SKM-1 (cell line): ENCODE data around the gene TBC1D14.
A peak's percentile ranks its signal among the peaks of the same experiment; 100 is the strongest.

Experiments
- DNase-seq: peaks from one replicate; lab custom pipeline; 2025; ENCODE audit not compliant: unreplicated experiment; lab: John Stamatoyannopoulos, UW

The TBC1D14 gene

DNA sequence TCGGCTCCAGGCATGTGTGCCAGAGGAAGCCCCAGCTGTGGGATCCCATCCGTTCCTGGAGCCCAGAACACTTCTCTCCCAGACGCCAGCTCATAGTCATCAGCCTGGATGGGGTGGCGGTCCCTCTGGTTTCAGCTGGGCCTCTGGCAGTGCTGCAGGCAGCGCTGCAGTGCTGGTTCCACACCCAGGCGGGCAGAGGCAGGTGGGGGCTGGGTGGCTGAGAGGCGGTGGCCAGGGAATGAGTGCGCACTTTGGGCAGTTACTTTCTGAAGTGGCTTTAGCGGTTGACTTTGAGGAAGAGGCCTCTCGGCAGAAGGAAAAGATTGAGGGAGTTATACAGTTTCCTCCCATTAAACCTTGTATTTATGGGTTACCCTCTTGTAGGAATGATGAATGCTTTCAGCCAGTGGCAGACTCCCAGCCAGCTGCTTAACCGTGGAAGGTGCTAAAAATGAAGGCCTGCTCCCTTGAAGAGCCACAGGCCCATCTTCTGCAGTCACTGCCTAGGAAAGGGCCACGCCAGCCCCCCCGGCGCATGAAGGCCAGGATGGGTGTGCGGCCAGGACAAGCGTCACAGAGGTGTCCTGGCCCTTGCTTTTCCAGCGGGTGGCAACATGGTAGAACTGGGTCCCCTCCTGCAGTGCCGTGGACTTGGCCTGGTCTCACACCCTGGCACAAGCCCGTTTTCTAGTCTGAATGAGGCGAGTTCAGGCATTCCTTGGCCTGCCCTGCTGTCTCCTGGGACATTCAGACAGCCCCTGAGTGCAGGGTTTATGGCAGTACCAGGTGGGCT is 143.5 kb downstream of the TBC1D14 start:
- no peak for DNase-seq

DNA sequence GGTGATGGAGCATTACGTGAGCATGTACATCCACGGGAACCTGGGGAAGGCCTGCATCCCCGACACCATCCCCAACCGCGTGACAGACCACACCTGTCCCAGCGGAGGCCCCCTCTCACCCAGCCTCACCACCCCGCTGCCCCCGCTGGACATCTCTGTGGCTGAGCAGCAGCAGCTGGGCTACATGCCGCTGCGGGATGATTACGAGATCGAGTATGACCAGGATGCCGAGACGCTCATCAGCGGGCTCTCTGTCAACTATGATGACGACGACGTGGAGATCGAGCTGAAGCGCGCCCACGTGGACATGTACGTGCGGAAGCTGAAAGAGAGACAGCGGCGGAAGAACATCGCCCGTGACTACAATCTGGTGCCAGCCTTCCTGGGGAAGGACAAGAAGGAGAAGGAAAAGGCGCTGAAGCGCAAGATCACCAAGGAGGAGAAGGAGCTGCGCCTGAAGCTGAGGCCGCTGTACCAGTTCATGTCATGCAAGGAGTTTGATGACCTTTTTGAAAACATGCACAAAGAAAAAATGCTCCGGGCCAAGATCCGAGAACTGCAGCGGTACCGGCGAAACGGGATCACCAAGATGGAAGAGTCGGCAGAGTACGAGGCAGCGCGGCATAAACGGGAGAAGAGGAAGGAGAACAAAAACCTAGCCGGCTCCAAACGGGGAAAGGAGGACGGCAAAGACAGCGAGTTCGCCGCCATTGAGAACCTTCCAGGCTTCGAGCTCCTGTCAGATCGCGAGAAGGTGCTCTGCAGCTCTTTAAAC is 144.7 kb downstream of the TBC1D14 start:
- no peak for DNase-seq

DNA sequence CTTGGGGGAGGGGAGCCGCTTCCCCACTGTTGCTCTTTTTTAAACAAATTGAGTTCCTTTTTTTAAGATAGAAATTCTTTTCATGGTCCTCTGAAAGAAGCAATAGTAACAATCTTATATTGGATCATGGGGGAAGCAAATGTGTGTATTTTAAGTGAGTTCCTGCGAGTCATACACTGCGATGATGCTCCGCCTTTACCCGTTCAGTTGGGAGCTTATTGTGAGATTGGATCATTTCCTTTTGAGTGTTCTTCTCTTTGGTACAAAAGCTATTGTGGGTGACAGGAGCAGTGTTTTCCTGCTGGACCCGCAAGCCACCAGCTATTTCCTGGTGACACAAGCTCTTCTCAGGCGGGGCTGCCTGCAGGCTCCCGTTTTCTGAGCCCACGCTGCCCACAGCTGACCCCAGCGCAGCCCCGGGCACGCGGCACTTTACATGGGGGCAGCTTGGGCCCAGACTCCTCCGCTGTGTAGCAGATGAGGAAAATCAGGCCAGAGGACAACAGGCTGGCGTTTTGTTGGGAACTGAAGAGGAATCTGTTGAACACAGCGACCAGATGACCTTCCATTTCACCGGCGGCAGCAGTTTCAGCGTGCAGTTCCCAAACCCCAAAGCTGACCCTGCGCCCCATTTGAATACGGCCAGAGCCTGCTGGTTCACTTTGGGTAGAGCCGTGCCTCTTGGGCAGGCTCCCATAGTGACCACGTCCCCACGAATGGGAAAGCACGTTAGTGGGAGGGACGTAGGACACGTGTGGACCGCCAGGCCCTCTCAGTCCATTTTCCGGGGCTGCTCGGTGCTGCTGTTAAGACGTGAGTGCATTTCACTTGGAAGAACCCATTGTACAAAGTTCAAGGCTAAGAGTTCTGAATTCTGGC is 145.7 kb downstream of the TBC1D14 start:
- no peak for DNase-seq

DNA sequence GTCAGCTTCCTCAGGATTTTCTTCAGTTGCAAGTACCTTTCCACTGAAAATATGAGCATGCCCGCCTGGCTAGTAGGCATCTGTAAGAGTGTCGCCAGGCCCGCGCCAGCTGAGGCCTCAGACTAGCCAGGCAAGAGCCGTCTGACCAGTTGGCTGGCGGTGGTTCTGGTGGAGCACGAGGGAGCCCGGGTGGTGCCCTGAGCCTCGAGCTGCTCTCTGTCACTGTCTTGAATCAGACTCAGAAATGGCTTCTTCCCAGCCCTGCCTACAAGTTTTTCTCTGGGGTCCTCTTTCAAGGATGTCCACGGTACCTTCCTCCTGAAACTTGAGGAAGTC is 146.3 kb downstream of the TBC1D14 start:
- DNase-seq = no peak

- no peak for DNase-seq
Measured at GRCh38 chr4:7058792-7059191, 149.2 kb downstream of the TBC1D14 start.

DNA sequence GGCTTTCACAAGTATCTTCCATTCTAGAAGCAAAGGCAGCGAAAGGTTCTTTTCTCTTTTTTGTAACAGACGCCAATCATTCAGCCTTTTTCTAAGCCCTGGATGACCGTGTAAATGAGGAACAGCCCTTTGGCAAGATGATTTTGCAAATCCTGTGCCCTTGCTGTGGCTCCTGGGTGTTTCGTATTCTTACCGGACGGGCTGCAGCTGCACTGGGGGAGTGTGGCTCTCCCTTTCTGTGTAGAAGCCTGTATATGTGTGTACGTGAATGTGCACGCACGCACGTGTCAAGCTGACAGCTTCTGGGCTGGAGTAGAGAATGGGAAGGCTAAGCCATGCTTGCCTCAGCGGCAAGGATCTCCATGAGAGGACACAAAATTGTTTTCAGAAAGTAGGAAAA is 150.0 kb downstream of the TBC1D14 start:
- peak; percentile 30 for DNase-seq

DNA sequence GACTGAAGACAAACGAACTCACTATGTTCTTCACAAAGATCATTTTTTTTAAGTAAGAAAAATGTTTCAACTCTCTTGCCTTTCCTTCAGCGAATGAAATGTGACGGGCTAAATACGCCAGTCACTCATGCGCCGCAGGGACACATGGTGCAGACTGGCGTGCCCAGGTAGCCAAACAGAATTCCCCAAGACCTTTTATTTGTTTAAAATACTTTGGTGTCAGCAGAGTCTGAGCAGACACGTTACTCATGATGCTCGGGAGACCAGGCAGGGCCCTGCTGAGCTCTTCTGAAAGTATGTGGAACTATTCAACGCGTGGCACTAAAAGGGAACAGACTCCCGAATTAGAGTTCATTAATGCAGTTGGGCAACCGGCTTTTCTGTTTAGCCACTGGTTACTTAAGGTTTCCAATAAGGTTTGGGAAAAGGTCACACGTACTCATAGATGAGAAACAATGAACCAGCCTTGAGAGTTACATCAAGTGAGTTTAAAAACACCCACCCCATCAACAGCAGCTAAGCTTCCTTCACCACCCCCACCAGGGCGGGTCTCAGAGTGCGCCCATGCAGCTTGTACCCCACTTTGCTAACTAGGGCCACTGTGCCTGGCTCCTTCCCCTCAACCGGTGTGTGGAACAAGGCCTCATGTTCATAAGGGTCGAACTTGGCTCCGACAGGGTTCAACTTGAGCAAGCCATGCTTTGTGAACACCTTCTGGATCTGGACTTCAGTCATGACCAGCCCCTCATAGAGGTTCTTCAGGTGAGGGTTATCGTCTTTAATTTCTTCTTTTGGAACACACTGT is 150.9 kb downstream of the TBC1D14 start:
- no peak for DNase-seq

- no peak for DNase-seq
Measured at GRCh38 chr4:7061815-7062214, 152.2 kb downstream of the TBC1D14 start.

- DNase-seq = no peak
Measured at GRCh38 chr4:7062816-7063215, 153.2 kb downstream of the TBC1D14 start.

GRCh38 chr4:7063362-7063761 is 153.7 kb downstream of the TBC1D14 start:
- DNase-seq = no peak

GRCh38 chr4:7066006-7066405 is 156.4 kb downstream of the TBC1D14 start:
- no peak for DNase-seq

GRCh38 chr4:7066493-7066892 is 156.9 kb downstream of the TBC1D14 start:
- DNase-seq = no peak

DNA sequence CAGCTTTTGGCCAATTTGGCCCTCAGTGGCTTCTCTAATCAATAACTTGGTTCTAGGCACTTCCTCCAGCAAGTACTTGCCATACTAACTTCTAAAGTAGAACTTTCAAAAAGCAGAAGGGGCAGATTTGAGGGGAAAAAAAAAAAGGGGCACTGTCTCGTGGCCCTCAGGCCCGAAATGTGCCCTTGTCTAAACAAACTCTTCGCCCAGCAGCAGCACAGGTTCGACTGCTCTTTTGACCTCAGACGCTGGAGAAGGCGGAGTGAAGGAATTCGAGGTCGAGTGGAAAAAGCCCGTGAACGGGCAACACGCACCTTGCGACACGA is 157.5 kb downstream of the TBC1D14 start:
- peak; percentile 44 for DNase-seq

- DNase-seq = peak; percentile 98
Measured at GRCh38 chr4:7067452-7068278, 158.0 kb downstream of the TBC1D14 start, which contains the start of gene GRPEL1. TSS of gene GRPEL1 (minus strand) at chr4:7068064. CDS start at chr4:7068032, 32 bp downstream.

DNA sequence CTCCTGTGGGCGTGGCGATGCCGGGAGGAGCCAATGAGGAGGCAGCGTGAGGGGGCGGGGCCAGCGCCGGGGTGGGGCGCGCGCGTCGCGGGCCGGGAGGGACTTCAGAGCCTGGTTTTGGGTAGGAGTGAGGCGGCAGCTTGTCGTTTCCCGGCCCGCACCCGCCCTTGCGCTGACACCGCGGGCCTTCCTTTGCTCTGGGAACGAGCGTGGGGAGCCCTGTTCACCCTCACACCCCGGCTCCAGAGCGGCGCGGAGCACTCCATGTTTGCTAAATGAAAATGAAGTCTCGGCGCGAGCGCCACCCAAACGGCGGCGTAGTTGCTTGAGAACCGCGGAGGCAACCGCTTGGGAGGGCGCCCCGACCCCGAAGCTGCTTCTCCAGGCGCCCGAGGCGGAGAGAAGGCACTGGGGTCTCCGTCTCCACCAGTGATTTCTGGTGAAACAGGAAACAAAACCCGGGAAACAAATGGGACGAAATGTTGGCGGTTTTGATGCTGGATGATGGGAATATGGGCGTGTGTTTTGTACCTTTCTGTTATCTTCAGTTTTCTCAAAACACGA is 158.7 kb downstream of the TBC1D14 start:
- DNase-seq = no peak

DNA sequence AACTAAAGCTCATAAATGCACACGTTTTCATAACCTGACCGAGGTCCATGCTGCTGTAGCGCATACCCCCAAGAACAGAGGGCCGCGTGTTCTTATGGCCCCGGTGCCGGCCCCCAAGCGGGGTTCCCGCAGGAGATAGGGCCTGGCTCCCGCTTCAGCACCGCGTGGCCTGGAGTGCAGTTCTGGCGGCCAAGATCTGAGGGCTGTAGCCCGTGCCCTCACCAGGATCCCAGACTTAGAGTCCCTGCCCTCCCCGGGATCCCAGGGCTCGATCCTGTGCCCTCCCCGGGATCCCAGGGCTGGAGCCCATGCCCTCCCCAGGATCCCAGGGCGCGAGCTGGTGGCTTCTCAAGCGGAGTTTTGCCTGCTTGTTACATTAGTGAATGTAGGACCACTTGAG is 159.3 kb downstream of the TBC1D14 start:
- DNase-seq = no peak

- DNase-seq = peak; percentile 84
Measured at GRCh38 chr4:7070729-7071511, 161.3 kb downstream of the TBC1D14 start.

DNA sequence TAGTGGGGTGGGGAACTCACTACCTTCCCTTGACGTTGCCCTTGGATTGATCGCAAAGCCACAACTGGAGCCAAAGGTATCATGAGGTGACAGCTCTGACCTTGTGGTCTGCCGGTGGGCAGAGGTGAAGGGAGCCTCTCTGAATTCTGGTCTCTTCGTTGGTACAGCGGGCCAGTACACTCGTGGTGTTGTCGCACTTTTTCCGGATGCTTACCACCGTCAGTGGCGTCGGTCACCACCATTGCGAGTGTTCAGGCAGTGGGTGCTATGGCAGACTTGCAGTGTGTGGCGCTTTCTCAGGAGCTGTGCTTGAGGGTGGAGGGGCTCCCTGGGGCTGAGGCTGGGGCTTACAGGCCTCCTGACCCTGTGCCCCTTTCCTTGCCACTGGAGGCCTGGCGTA is 163.4 kb downstream of the TBC1D14 start:
- DNase-seq = no peak
